Nephron progenitor cell (in vitro differentiated cells): ENCODE results near the gene HACL1.

Source experiments
- DNase-seq: peaks from one replicate; pipeline ENCODE4 v3.0.0; 2021
- H3K27ac Mint-ChIP-seq: 2 replicates; pipeline ENCODE4 v1.8.0; 2021; ENCODE audit warnings: mild to moderate bottlenecking, moderate library complexity, mixed read lengths
- H3K27me3 Mint-ChIP-seq: 2 replicates; pipeline ENCODE4 v1.8.0; 2021; ENCODE audit warnings: mild to moderate bottlenecking, low read depth, mixed read lengths; ENCODE audit not compliant: poor library complexity
- H3K36me3 Mint-ChIP-seq: 2 replicates; pipeline ENCODE4 v1.8.0; 2021; ENCODE audit warnings: low read depth, mixed read lengths
- H3K4me1 Mint-ChIP-seq: 2 replicates; pipeline ENCODE4 v1.8.0; 2021; ENCODE audit warnings: mixed read lengths
- H3K4me3 Mint-ChIP-seq: 2 replicates; pipeline ENCODE4 v1.8.0; 2021; ENCODE audit warnings: mild to moderate bottlenecking, moderate library complexity, mixed read lengths
- H3K9me3 Mint-ChIP-seq: 2 replicates; pipeline ENCODE4 v1.8.0; 2021; ENCODE audit warnings: mild to moderate bottlenecking, moderate library complexity, mixed read lengths
- CTCF ChIP-seq: fragments of 200-600 bp; sonication (generic); IDR thresholded peaks from 2 replicates; pipeline ENCODE4 v1.5.0; 2021; ENCODE audit warnings: antibody characterized with exemption

HACL1 gene

GRCh38 chr3:15511156-15511555 lies 90.2 kb downstream of the HACL1 start:
- Mint-ChIP-seq H3K4me3 (no peak overlapping the region), H3K4me1 (peaks cover 31% of the 10 kb centered on the region), H3K9me3 (no peaks in the 10 kb centered on the region), H3K36me3 (no peaks in the 10 kb centered on the region), H3K27me3 (peaks cover 12% of the 10 kb centered on the region), H3K27ac (no peak overlapping the region)
- no peak for TF ChIP-seq CTCF
- DNase-seq = no peak
